ENCODE data around the gene ASB10.

Gene ASB10

GRCh38 chr7:151131592-151132293 is 55.3 kb downstream of the ASB10 start:
- Histone ChIP-seq H3K27ac (ENCODE audit: low read depth, low read length) (no peak overlapping the region), H3K4me2 (ENCODE audit: low read length) (no peak overlapping the region), H3K4me1 (ENCODE audit: control insufficient read depth, low read depth, low read length) (peaks cover 3% of the 10 kb centered on the region), H3K4me3 (ENCODE audit: low read length) (no peak overlapping the region), H3K27me3 (ENCODE audit: insufficient read depth, low read length, poor library complexity) (no peaks in the 10 kb centered on the region), H3K23ac (ENCODE audit: low read length) (no peak overlapping the region), H2BK15ac (replicated peaks; ENCODE audit: low read depth) (no peak overlapping the region), H3K56ac (ENCODE audit: low read length) (no peak overlapping the region), H2AK5ac (ENCODE audit: low read length) (no peak overlapping the region), H3K9ac (ENCODE audit: low read length) (no peak overlapping the region), H3K79me2 (ENCODE audit: control insufficient read depth, insufficient read depth, low read length) (no peaks in the 10 kb centered on the region), H3K36me3 (ENCODE audit: control insufficient read depth, insufficient read depth, low read length) (peaks cover 5% of the 10 kb centered on the region), H3K4ac (ENCODE audit: low read depth, low read length) (no peak overlapping the region), H3K79me1 (ENCODE audit: low read length) (peaks cover 2% of the 10 kb centered on the region), H4K5ac (ENCODE audit: low read length) (no peak overlapping the region), H3K18ac (ENCODE audit: low read length) (no peak overlapping the region), H2BK5ac (ENCODE audit: low read length) (no peak overlapping the region), H2BK120ac (ENCODE audit: low read depth, low read length) (no peak overlapping the region), H4K8ac (ENCODE audit: low read depth, low read length) (no peak overlapping the region)
- DNase-seq, result no peak
- WGBS (ENCODE audit: extremely low coverage, insufficient coverage, low lambda C conversion rate), result no CpG with 5 or more reads among the region's 19 CpGs

- no peak overlapping the region for H3K23ac ChIP-seq (ENCODE audit: low read length)
- no peaks in the 10 kb centered on the region for H3K27me3 ChIP-seq (ENCODE audit: insufficient read depth, low read length, poor library complexity)
- no peak overlapping the region for H3K56ac ChIP-seq (ENCODE audit: low read length)
- no peak overlapping the region for H3K18ac ChIP-seq (ENCODE audit: low read length)
- H3K79me1 ChIP-seq (ENCODE audit: low read length), result peaks cover 2% of the 10 kb centered on the region
- H3K4me3 ChIP-seq (ENCODE audit: low read length), result no peak overlapping the region
- H4K8ac ChIP-seq (ENCODE audit: low read depth, low read length), result no peak overlapping the region
- peaks cover 3% of the 10 kb centered on the region for H3K4me1 ChIP-seq (ENCODE audit: control insufficient read depth, low read depth, low read length)
- WGBS (ENCODE audit: extremely low coverage, insufficient coverage, low lambda C conversion rate), result no CpG with 5 or more reads among the region's 13 CpGs
- H4K5ac ChIP-seq (ENCODE audit: low read length), result no peak overlapping the region
- DNase-seq, result no peak
- H2BK15ac ChIP-seq (replicated peaks; ENCODE audit: low read depth), result no peak overlapping the region
- no peak overlapping the region for H3K27ac ChIP-seq (ENCODE audit: low read depth, low read length)
- no peak overlapping the region for H3K4me2 ChIP-seq (ENCODE audit: low read length)
- H2BK120ac ChIP-seq (ENCODE audit: low read depth, low read length), result no peak overlapping the region
- H3K9ac ChIP-seq (ENCODE audit: low read length), result no peak overlapping the region
- H3K4ac ChIP-seq (ENCODE audit: low read depth, low read length), result no peak overlapping the region
- H2BK5ac ChIP-seq (ENCODE audit: low read length), result no peak overlapping the region
- H3K36me3 ChIP-seq (ENCODE audit: control insufficient read depth, insufficient read depth, low read length), result peaks cover 5% of the 10 kb centered on the region
- no peak overlapping the region for H2AK5ac ChIP-seq (ENCODE audit: low read length)
- H3K79me2 ChIP-seq (ENCODE audit: control insufficient read depth, insufficient read depth, low read length), result no peaks in the 10 kb centered on the region
Observed at GRCh38 chr7:151131224-151131591, 55.8 kb downstream of the ASB10 start.

- Histone ChIP-seq H3K4ac (ENCODE audit: low read depth, low read length) (no peak overlapping the region), H3K9ac (ENCODE audit: low read length) (no peak overlapping the region), H3K4me3 (ENCODE audit: low read length) (no peak overlapping the region), H3K79me2 (ENCODE audit: control insufficient read depth, insufficient read depth, low read length) (no peaks in the 10 kb centered on the region), H2BK15ac (replicated peaks; ENCODE audit: low read depth) (no peak overlapping the region), H2AK5ac (ENCODE audit: low read length) (no peak overlapping the region), H3K4me2 (ENCODE audit: low read length) (no peak overlapping the region), H3K18ac (ENCODE audit: low read length) (no peak overlapping the region), H3K4me1 (ENCODE audit: control insufficient read depth, low read depth, low read length) (peaks cover 3% of the 10 kb centered on the region), H3K56ac (ENCODE audit: low read length) (peak overlapping the region; percentile 7), H4K5ac (ENCODE audit: low read length) (no peak overlapping the region), H2BK5ac (ENCODE audit: low read length) (no peak overlapping the region), H2BK120ac (ENCODE audit: low read depth, low read length) (no peak overlapping the region), H3K27me3 (ENCODE audit: insufficient read depth, low read length, poor library complexity) (no peaks in the 10 kb centered on the region), H3K23ac (ENCODE audit: low read length) (no peak overlapping the region), H3K36me3 (ENCODE audit: control insufficient read depth, insufficient read depth, low read length) (peaks cover 5% of the 10 kb centered on the region), H4K8ac (ENCODE audit: low read depth, low read length) (no peak overlapping the region), H3K79me1 (ENCODE audit: low read length) (peaks cover 2% of the 10 kb centered on the region), H3K27ac (ENCODE audit: low read depth, low read length) (no peak overlapping the region)
- no peak for DNase-seq
- WGBS (ENCODE audit: extremely low coverage, insufficient coverage, low lambda C conversion rate), result no CpG with 5 or more reads among the region's 17 CpGs
Observed at GRCh38 chr7:151130741-151131157, 56.3 kb downstream of the ASB10 start.

- Histone ChIP-seq H3K4me2 (ENCODE audit: low read length) (no peak overlapping the region), H3K36me3 (ENCODE audit: control insufficient read depth, insufficient read depth, low read length) (peaks cover 4% of the 10 kb centered on the region), H2BK5ac (ENCODE audit: low read length) (no peak overlapping the region), H3K4me3 (ENCODE audit: low read length) (no peak overlapping the region), H4K5ac (ENCODE audit: low read length) (no peak overlapping the region), H3K27ac (ENCODE audit: low read depth, low read length) (no peak overlapping the region), H3K9ac (ENCODE audit: low read length) (no peak overlapping the region), H3K4ac (ENCODE audit: low read depth, low read length) (no peak overlapping the region), H3K79me2 (ENCODE audit: control insufficient read depth, insufficient read depth, low read length) (no peaks in the 10 kb centered on the region), H3K4me1 (ENCODE audit: control insufficient read depth, low read depth, low read length) (peaks cover 5% of the 10 kb centered on the region), H2AK5ac (ENCODE audit: low read length) (no peak overlapping the region), H2BK15ac (replicated peaks; ENCODE audit: low read depth) (no peak overlapping the region), H3K79me1 (ENCODE audit: low read length) (peaks cover 2% of the 10 kb centered on the region), H3K56ac (ENCODE audit: low read length) (no peak overlapping the region), H3K18ac (ENCODE audit: low read length) (no peak overlapping the region), H3K23ac (ENCODE audit: low read length) (no peak overlapping the region), H2BK120ac (ENCODE audit: low read depth, low read length) (no peak overlapping the region), H4K8ac (ENCODE audit: low read depth, low read length) (no peak overlapping the region), H3K27me3 (ENCODE audit: insufficient read depth, low read length, poor library complexity) (no peaks in the 10 kb centered on the region)
- WGBS (ENCODE audit: extremely low coverage, insufficient coverage, low lambda C conversion rate), result no CpG with 5 or more reads among the region's 9 CpGs
- DNase-seq, result no peak
Observed at GRCh38 chr7:151129960-151130591, 57.0 kb downstream of the ASB10 start.

GRCh38 chr7:151129117-151129959 is 57.7 kb downstream of the ASB10 start:
- H3K79me1 ChIP-seq (ENCODE audit: low read length), result peaks cover 2% of the 10 kb centered on the region
- H3K4me3 ChIP-seq (ENCODE audit: low read length), result no peak overlapping the region
- no peak overlapping the region for H2BK15ac ChIP-seq (replicated peaks; ENCODE audit: low read depth)
- WGBS (ENCODE audit: extremely low coverage, insufficient coverage, low lambda C conversion rate), result no CpG with 5 or more reads among the region's 28 CpGs
- no peak overlapping the region for H3K23ac ChIP-seq (ENCODE audit: low read length)
- no peak overlapping the region for H4K5ac ChIP-seq (ENCODE audit: low read length)
- H3K4ac ChIP-seq (ENCODE audit: low read depth, low read length), result no peak overlapping the region
- no peak overlapping the region for H3K18ac ChIP-seq (ENCODE audit: low read length)
- H2BK5ac ChIP-seq (ENCODE audit: low read length), result no peak overlapping the region
- no peak overlapping the region for H2BK120ac ChIP-seq (ENCODE audit: low read depth, low read length)
- H3K4me2 ChIP-seq (ENCODE audit: low read length), result no peak overlapping the region
- no peaks in the 10 kb centered on the region for H3K79me2 ChIP-seq (ENCODE audit: control insufficient read depth, insufficient read depth, low read length)
- H4K8ac ChIP-seq (ENCODE audit: low read depth, low read length), result no peak overlapping the region
- no peak overlapping the region for H3K9ac ChIP-seq (ENCODE audit: low read length)
- no peak overlapping the region for H2AK5ac ChIP-seq (ENCODE audit: low read length)
- peaks cover 6% of the 10 kb centered on the region for H3K36me3 ChIP-seq (ENCODE audit: control insufficient read depth, insufficient read depth, low read length)
- H3K27me3 ChIP-seq (ENCODE audit: insufficient read depth, low read length, poor library complexity), result no peaks in the 10 kb centered on the region
- H3K27ac ChIP-seq (ENCODE audit: low read depth, low read length), result no peak overlapping the region
- DNase-seq, result no peak
- peaks cover 8% of the 10 kb centered on the region for H3K4me1 ChIP-seq (ENCODE audit: control insufficient read depth, low read depth, low read length)
- H3K56ac ChIP-seq (ENCODE audit: low read length), result no peak overlapping the region

Data from mesendoderm (in vitro differentiated cells).